ENCODE results near the gene SLC27A5.

SLC27A5 gene

DNA sequence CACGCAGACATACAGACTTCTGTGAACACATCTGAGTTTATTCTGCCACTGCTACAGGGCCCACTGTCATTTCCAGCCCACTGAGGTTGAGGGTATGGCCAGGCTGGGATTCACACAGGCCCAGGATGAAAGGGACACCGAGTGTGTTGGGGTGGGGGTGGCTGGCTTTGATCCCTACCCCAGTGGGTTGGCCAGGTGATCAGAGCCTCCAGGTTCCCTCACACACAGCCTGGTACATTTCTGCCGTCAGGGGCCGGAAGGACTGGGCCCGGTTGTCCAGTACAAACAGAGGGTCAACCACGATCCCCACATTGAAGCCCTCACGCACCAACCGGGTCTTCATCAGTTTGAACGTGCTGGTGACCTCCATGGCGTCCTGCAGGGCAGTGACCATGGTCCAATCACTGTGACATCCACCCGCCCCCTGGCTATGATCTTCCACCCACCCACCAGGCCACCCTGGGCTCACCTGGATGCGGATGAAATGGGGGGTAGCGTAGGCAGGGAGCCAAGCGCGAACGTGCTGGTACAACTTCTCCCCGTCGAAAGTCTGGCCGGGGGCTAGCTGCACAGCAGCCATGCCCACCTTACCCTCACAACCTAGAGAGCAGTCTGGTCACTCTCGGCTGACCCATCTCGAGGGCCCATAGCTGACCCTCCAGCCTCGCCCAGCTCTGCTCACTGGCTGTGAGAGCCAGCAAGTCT is 13.3 kb downstream of the SLC27A5 start:
- Histone ChIP-seq H3K79me2 (ENCODE audit: insufficient read depth, low read length) (peaks cover 22% of the 10 kb centered on the region), H4K20me1 (ENCODE audit: insufficient read depth, low read length) (no peaks in the 10 kb centered on the region), H3K36me3 (ENCODE audit: insufficient read depth, low read length) (no peaks in the 10 kb centered on the region), H3K27me3 (ENCODE audit: insufficient read depth, low read length, poor library complexity) (no peaks in the 10 kb centered on the region), H3K9me3 (ENCODE audit: insufficient read depth, low read length, severe bottlenecking) (no peaks in the 10 kb centered on the region), H3K9ac (ENCODE audit: low read depth, low read length) (peak overlapping the region; percentile 72), H2AFZ (ENCODE audit: low read depth, low read length) (peak overlapping the region; percentile 92), H3K4me1 (ENCODE audit: insufficient read depth, low read length) (peaks cover 38% of the 10 kb centered on the region), H3K4me2 (ENCODE audit: insufficient read depth, low read length) (peak overlapping the region; percentile 98), H3K27ac (ENCODE audit: low read length) (peak overlapping the region; percentile 74), H3K4me3 (ENCODE audit: low read depth in 1 of 2, low read length in 2 of 2) (peak overlapping the region; percentile 49 to 83; a peak in 3 of 4 replicates)
- no peak for DNase-seq
- ATAC-seq (ENCODE audit: insufficient read depth, low read depth): no peak
- no peak for TF ChIP-seq EZH2 (IDR thresholded peaks at IDR 0.05; ENCODE audit: borderline replicate concordance, low read depth, low read length, severe bottlenecking)
- no peak for TF ChIP-seq CTCF (IDR thresholded peaks at IDR 0.05; ENCODE audit: borderline replicate concordance, extremely low read depth, low read length, poor library complexity, severe bottlenecking)

GRCh38 chr19:58497634-58498170 is 14.1 kb downstream of the SLC27A5 start:
- Histone ChIP-seq H3K27me3 (ENCODE audit: insufficient read depth, low read length, poor library complexity) (no peaks in the 10 kb centered on the region), H4K20me1 (ENCODE audit: insufficient read depth, low read length) (no peaks in the 10 kb centered on the region), H3K9ac (ENCODE audit: low read depth, low read length) (peak overlapping the region; percentile 72), H3K4me1 (ENCODE audit: insufficient read depth, low read length) (peaks cover 38% of the 10 kb centered on the region), H3K79me2 (ENCODE audit: insufficient read depth, low read length) (peaks cover 22% of the 10 kb centered on the region), H3K36me3 (ENCODE audit: insufficient read depth, low read length) (no peaks in the 10 kb centered on the region), H2AFZ (ENCODE audit: low read depth, low read length) (no peak overlapping the region), H3K4me3 (ENCODE audit: low read depth in 1 of 2, low read length in 2 of 2) (peak overlapping the region in 1 of 2 experiments; percentile 83; a peak in 2 of 4 replicates), H3K9me3 (ENCODE audit: insufficient read depth, low read length, severe bottlenecking) (no peaks in the 10 kb centered on the region), H3K4me2 (ENCODE audit: insufficient read depth, low read length) (peak overlapping the region; percentile 98), H3K27ac (ENCODE audit: low read length) (peak overlapping the region; percentile 74)
- TF ChIP-seq EZH2 (IDR thresholded peaks at IDR 0.05; ENCODE audit: borderline replicate concordance, low read depth, low read length, severe bottlenecking): no peak
- TF ChIP-seq CTCF (IDR thresholded peaks at IDR 0.05; ENCODE audit: borderline replicate concordance, extremely low read depth, low read length, poor library complexity, severe bottlenecking): no peak
- ATAC-seq (ENCODE audit: insufficient read depth, low read depth): no peak
- DNase-seq: no peak

GRCh38 chr19:58492265-58492664 is 19.5 kb downstream of the SLC27A5 start:
- no peak for ATAC-seq (ENCODE audit: insufficient read depth, low read depth)
- Histone ChIP-seq H3K4me1 (ENCODE audit: insufficient read depth, low read length) (peaks cover 6% of the 10 kb centered on the region), H3K27ac (ENCODE audit: low read length) (no peak overlapping the region), H4K20me1 (ENCODE audit: insufficient read depth, low read length) (no peaks in the 10 kb centered on the region), H3K36me3 (ENCODE audit: insufficient read depth, low read length) (no peaks in the 10 kb centered on the region), H3K4me3 (ENCODE audit: low read depth in 1 of 2, low read length in 2 of 2) (no peak overlapping the region), H3K4me2 (ENCODE audit: insufficient read depth, low read length) (no peak overlapping the region), H2AFZ (ENCODE audit: low read depth, low read length) (no peak overlapping the region), H3K79me2 (ENCODE audit: insufficient read depth, low read length) (peaks cover 7% of the 10 kb centered on the region), H3K9me3 (ENCODE audit: insufficient read depth, low read length, severe bottlenecking) (no peaks in the 10 kb centered on the region), H3K9ac (ENCODE audit: low read depth, low read length) (no peak overlapping the region), H3K27me3 (ENCODE audit: insufficient read depth, low read length, poor library complexity) (no peaks in the 10 kb centered on the region)
- no peak for TF ChIP-seq CTCF (IDR thresholded peaks at IDR 0.05; ENCODE audit: borderline replicate concordance, extremely low read depth, low read length, poor library complexity, severe bottlenecking)
- no peak for TF ChIP-seq EZH2 (IDR thresholded peaks at IDR 0.05; ENCODE audit: borderline replicate concordance, low read depth, low read length, severe bottlenecking)
- no peak for DNase-seq

Measured in DND-41 (cell line).